Kidney (tissue), 14 donors: ENCODE data around the gene COL26A1. TPM values are rescaled to one million over a fixed set of nuclear protein-coding genes. Genes with fewer than 3 reads are reported as not detected.
A peak's percentile ranks its signal among the peaks of the same experiment; 100 is the strongest.
"Not testable (repeated sequence)": the region's sequence is repeated elsewhere in the genome, so short reads cannot be mapped to it uniquely, and the experiment has no call there.

ENCODE experiments used
- DNase-seq, 5 donors: peaks; one replicate each; pipeline ENCODE4 v3.0.0-alpha.2; 2013 to 2020
- FAIRE-seq: peaks from 2 replicates; lab custom pipeline; 2012; peaks lifted over from hg19 to GRCh38; lab: Jason Lieb, UNC
- H3K27ac ChIP-seq, 2 donors: one replicate each; pipeline ENCODE4 v1.7.0; 2013; ENCODE audit warnings: low read depth in 2 of 2, low read length in 2 of 2, inconsistent platforms in 1 of 2
- H3K27me3 ChIP-seq: one replicate; pipeline ENCODE4 v1.7.1; 2013; ENCODE audit warnings: low read length, inconsistent platforms; ENCODE audit not compliant: control insufficient read depth, insufficient read depth
- H3K36me3 ChIP-seq, 3 donors: one replicate each; pipeline versions ENCODE4 v1.7.0 to v1.7.1; 2013; ENCODE audit warnings: low read length in 3 of 3, control low read depth in 1 of 3, inconsistent platforms in 1 of 3; ENCODE audit not compliant: insufficient read depth in 3 of 3, control insufficient read depth in 2 of 3
- H3K4me1 ChIP-seq, 3 donors: one replicate each; pipeline versions ENCODE4 v1.7.0 to v1.7.1; 2013; ENCODE audit warnings: low read length in 3 of 3, inconsistent platforms in 1 of 3, low read depth in 1 of 3; ENCODE audit not compliant: control insufficient read depth in 2 of 3, insufficient read depth in 2 of 3
- H3K4me3 ChIP-seq, 3 donors: one replicate each; pipeline versions ENCODE4 v1.7.0 to v1.8.1; 2013; ENCODE audit warnings: low read length in 3 of 3, control low read depth in 1 of 3, inconsistent platforms in 1 of 3
- H3K9ac ChIP-seq, 3 donors: one replicate each; pipeline versions ENCODE4 v1.7.0 to v1.7.1; 2013; ENCODE audit warnings: low read length in 3 of 3, control low read depth in 1 of 3, inconsistent platforms in 1 of 3
- H3K9me3 ChIP-seq, 3 donors: one replicate each; pipeline versions ENCODE4 v1.7.0 to v1.7.1; 2013; ENCODE audit warnings: low read length in 3 of 3, control low read depth in 1 of 3, inconsistent platforms in 1 of 3; ENCODE audit not compliant: control insufficient read depth in 2 of 3, insufficient read depth in 1 of 3
- intact Hi-C: fragments of 100-400 bp; cut with DNase I; formaldehyde crosslinking; loops from one replicate; pipeline ENCODE4 v1.11.1; 2022
- polyA plus RNA-seq: library from polyadenylated mRNA; stranded (reverse); fragments of 350-450 nt; fragmentation: Illumina TruSeq; extraction: RNeasy Lipid Tissue Mini Kit (QIAGEN cat#74804); gene quantifications from one replicate; pipeline ENCODE4 v1.2.3, GENCODE V29; 2014; ENCODE audit warnings: low read depth, low replicate concordance; ENCODE audit not compliant: insufficient read depth
- total RNA-seq: library from RNA; stranded (reverse); fragmentation: NEBNext Ultra II Directional; extraction: Animal tissue kit (Norgen Biotek cat#: 25700); gene quantifications from one replicate; pipeline ENCODE4 v1.2.1, GENCODE V29; 2021
- TF ChIP-seq, protein P1 (sequence below): IDR thresholded peaks from 3 replicates; pipeline ENCODE4 v1.5.1; 2012; ENCODE audit warnings: mild to moderate bottlenecking, moderate library complexity, borderline replicate concordance; ENCODE audit not compliant: insufficient read depth; ENCODE audit errors: extremely low read depth
- donor health status: control.
- donor health status: control.
- donor health status: control.
- donor health status: control.
- donor health status: control.
- donor health status: DM: yes; HTN: yes; CAD: no.
- donor health status: Normal renal cell carcinoma (clear cell type).

COL26A1 gene
- total and polyA plus RNA-seq, 2 donors from 2014 or later: 1.2 to 3.5 TPM

DNA sequence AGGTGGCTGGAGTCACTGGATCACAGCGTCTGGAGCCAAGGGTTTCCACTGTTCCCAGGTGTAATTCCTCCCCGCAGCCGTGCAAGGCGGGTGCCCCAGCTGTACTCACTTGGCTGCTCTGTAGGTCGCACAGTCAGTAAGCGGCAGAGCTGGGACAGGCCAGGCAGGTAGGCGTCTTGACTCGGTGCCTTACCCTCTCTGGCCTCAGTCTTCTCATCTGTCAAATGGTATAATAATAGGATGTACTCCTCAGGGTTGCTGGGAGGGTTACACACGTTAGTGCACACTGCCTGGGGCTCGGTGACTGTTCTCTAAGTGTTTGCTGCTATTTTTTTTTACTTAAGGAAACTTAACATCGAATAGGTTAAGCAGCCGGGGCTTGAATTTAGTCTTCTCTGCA is 239.4 kb downstream of the COL26A1 start:
- intact Hi-C loops: no loop called here

DNA sequence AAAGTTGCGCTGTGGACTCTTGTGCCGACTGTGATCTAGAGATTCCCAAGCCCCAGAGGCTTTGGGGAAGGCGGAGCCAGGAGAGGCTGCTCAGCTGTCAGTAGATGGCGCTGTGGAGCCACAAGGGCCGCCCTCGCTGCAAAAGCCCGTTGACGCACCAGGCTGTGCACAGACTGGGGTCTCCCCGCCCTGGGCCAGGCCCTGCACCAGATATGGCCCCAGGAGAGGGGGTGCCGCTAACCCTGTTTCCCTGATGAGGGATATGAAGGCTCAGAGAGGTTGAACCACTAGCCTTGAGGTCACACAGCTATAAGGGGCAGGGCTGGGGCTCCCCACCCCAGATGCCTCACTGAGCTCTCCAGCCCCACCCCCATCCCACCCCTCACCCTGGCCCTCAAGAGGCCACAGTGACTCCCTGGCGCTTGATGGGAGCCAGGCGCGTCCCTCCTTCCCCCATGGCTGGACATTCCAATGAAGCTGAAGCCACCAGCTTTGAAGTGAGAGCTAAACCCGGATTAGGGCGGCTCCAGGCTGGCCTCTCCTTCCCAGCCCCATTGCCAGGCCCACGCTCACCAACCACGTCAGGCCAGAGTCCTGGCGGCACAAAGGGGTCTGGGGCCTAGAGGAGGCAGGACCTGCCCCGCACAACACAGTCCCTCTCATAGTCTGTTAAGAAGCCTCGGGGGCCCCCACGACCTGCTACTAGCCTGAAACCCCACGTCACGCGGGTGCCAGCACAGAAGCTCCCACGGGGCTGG is 240.0 kb downstream of the COL26A1 start:
- Histone ChIP-seq H3K9me3 (no peaks in the 10 kb centered on the region), H3K4me3 (no peak overlapping the region), H3K4me1 (peaks cover 0 to 2% (median 0%) of the 10 kb centered on the region in 3 donors), H3K9ac (no peak overlapping the region), H3K27ac (no peak overlapping the region), H3K27me3 (no peaks in the 10 kb centered on the region), H3K36me3 (no peaks in the 10 kb centered on the region)
- FAIRE-seq: no peak
- TF ChIP-seq, protein P1, sequence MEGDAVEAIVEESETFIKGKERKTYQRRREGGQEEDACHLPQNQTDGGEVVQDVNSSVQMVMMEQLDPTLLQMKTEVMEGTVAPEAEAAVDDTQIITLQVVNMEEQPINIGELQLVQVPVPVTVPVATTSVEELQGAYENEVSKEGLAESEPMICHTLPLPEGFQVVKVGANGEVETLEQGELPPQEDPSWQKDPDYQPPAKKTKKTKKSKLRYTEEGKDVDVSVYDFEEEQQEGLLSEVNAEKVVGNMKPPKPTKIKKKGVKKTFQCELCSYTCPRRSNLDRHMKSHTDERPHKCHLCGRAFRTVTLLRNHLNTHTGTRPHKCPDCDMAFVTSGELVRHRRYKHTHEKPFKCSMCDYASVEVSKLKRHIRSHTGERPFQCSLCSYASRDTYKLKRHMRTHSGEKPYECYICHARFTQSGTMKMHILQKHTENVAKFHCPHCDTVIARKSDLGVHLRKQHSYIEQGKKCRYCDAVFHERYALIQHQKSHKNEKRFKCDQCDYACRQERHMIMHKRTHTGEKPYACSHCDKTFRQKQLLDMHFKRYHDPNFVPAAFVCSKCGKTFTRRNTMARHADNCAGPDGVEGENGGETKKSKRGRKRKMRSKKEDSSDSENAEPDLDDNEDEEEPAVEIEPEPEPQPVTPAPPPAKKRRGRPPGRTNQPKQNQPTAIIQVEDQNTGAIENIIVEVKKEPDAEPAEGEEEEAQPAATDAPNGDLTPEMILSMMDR: peak; percentile 77
- intact Hi-C loops: no loop called here
- DNase-seq: peak; percentile 90 to 93 (median 92)

More for the DNA sequence above, 239.4 kb downstream of the COL26A1 start:
- H3K27me3 ChIP-seq: no peaks in the 10 kb centered on the region
- H3K9me3 ChIP-seq: no peaks in the 10 kb centered on the region
- TF ChIP-seq, protein P1: no peak
- H3K4me3 ChIP-seq: no peak overlapping the region
- FAIRE-seq: no peak
- H3K36me3 ChIP-seq: no peaks in the 10 kb centered on the region
- DNase-seq: no peak
- no peak overlapping the region for H3K27ac ChIP-seq
- peaks cover 0 to 2% (median 0%) of the 10 kb centered on the region in 3 donors for H3K4me1 ChIP-seq
- H3K9ac ChIP-seq: no peak overlapping the region

DNA sequence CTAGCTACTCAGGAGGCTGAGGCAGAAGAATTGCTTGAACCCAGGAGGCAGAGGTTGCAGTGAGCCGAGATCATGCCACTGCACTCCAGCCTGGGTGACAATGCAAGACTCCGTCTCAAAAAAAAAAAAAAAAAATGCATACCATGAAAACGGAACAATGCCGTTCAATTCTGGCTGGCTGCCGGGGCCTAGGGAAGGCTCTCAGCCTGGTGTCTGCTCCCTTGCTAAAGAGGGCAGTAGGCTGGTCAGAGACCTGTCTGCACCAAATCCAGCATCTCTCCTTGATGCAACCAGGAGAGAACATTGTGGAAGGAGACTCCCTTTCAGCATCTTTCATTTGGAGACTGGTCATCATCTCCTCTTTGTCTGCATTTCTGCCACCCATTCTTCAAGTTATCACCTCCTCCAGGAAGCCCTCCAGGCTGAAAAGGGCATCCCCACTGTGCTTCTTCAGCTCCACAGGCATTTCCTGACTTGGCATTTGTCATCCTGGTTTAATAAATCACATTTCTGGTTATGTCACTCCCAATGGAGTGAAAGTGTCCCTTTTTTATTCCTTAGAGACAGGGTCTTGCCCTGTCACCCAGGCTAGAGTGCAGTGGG is 241.8 kb downstream of the COL26A1 start:
- FAIRE-seq (no peak), DNase-seq (peak in 1 of 5 donors; percentile 8)
- H3K4me1 ChIP-seq: no peaks in the 10 kb centered on the region
- TF ChIP-seq, protein P1: no peak
- H3K36me3 ChIP-seq: no peaks in the 10 kb centered on the region
- no peaks in the 10 kb centered on the region for H3K27me3 ChIP-seq
- intact Hi-C loops: no loop called here
- H3K9me3 ChIP-seq: no peaks in the 10 kb centered on the region
- H3K27ac ChIP-seq: no peak overlapping the region
- H3K9ac ChIP-seq: no peak overlapping the region
- no peak overlapping the region for H3K4me3 ChIP-seq

DNA sequence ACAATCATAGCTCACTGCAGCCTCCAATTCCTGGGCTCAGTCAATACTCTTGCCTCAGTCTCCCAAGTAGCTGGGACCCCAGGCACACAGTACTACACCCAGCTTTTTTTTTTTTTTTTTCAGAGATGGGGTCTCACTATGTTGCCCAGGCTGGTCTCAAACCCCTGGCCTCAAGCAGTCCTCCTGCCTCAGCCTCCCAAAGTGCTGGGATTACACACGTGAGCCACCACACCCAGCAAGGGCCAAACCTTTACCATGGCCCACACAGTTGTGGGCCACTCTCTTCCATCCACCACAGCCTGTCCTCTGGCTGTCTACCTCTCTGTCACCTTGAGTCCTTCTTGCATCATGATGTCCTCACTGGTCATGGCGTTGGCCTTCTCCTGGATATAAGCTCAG is 242.3 kb downstream of the COL26A1 start:
- FAIRE-seq, H3K36me3 ChIP-seq, H3K9ac ChIP-seq, H3K9me3 ChIP-seq, H3K27me3 ChIP-seq, H3K27ac ChIP-seq, H3K4me1 ChIP-seq, H3K4me3 ChIP-seq, intact Hi-C loops: not testable (repeated sequence)
- peak in 1 of 5 donors; percentile 12 for DNase-seq
